ENCODE measurements around the gene IL4R. TPM values are rescaled to one million over a fixed set of nuclear protein-coding genes. Genes with fewer than 3 reads are reported as not detected.

IL4R gene
- total RNA-seq, 1 donor from 2014 or later = 12.0 TPM

DNA sequence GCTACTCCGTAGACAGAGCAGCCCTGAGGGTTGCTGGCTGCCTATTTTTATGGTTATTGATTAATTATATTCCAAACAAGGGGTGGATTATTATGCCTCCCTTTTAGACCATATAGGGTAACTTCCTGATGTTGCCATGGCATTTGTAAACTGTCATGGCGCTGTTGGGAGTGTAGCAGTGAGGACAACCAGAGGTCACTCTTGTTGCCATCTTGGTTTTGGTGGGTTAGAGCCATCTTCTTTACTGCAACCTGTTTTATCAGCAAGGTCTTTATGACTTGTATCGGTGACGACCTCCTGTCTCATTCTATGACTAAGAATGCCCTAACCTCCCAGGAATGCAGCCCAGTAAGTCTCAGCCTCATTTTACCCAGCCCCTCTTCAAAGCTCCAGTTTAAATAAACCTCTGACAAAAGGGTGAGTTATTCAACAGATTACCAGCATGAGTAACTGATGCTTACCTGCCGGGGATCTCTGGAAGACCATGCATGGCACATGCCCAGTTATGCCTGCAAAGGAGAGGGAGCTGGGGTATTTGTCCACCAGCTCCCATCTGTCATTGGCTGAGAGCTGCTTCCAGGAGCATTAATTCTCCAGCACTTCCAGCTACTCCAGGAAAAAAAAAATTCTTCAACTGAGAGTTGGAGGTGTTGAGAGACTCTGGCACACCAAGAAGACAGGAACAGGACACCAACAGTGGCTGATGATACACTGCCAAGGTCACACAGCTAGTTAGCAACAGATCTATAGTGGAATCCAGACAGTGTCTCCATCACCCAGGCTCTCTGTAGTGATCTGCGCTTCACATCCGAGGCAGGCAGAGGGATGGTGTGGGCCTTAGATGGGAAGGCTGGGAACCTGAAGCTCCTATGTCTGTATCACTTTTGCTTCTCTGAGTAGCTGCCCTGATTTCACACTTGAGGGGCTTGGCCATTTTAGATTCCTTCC lies 51.6 kb downstream of the IL4R start:
- H3K27ac ChIP-seq (replicated peaks) = no peak overlapping the region
- no peak for DNase-seq
- no peaks in the 10 kb centered on the region for H3K27me3 ChIP-seq (ENCODE audit: low read depth)
- H3K4me1 ChIP-seq = peaks cover 14% of the 10 kb centered on the region
- no peaks in the 10 kb centered on the region for H3K9me3 ChIP-seq (replicated peaks)
- H3K4me3 ChIP-seq = no peak overlapping the region
- H3K36me3 ChIP-seq = peaks cover 29% of the 10 kb centered on the region
- no peak for TF ChIP-seq CTCF (IDR thresholded peaks at IDR 0.05; ENCODE audit: borderline replicate concordance)
- intact Hi-C loops (cut with micrococcal nuclease) = no loop called here

- Histone ChIP-seq H3K9me3 (replicated peaks) (no peaks in the 10 kb centered on the region), H3K4me3 (peak overlapping the region; percentile 51), H3K4me1 (peaks cover 14% of the 10 kb centered on the region), H3K27me3 (ENCODE audit: low read depth) (no peaks in the 10 kb centered on the region), H3K27ac (replicated peaks) (peak overlapping the region; percentile 70), H3K36me3 (peaks cover 16% of the 10 kb centered on the region)
- intact Hi-C loops (cut with micrococcal nuclease) = no loop called here
- TF ChIP-seq CTCF (IDR thresholded peaks at IDR 0.05; ENCODE audit: borderline replicate concordance) = no peak
- DNase-seq = no peak
Measured at GRCh38 chr16:27366687-27367460, 53.1 kb downstream of the IL4R start.

- H3K27me3 ChIP-seq (ENCODE audit: low read depth) = no peaks in the 10 kb centered on the region
- DNase-seq = peak; percentile 83
- no peaks in the 10 kb centered on the region for H3K9me3 ChIP-seq (replicated peaks)
- peaks cover 14% of the 10 kb centered on the region for H3K4me1 ChIP-seq
- intact Hi-C loops (cut with micrococcal nuclease) = no loop called here
- H3K4me3 ChIP-seq = peak overlapping the region; percentile 51
- TF ChIP-seq CTCF (IDR thresholded peaks at IDR 0.05; ENCODE audit: borderline replicate concordance) = peak; percentile 91
- H3K27ac ChIP-seq (replicated peaks) = peak overlapping the region; percentile 70
- peaks cover 8% of the 10 kb centered on the region for H3K36me3 ChIP-seq
Measured at GRCh38 chr16:27367461-27368357, 53.9 kb downstream of the IL4R start.

GRCh38 chr16:27368358-27368722 lies 54.6 kb downstream of the IL4R start:
- no peak for DNase-seq
- Histone ChIP-seq H3K27me3 (ENCODE audit: low read depth) (no peaks in the 10 kb centered on the region), H3K4me3 (peak overlapping the region; percentile 51), H3K27ac (replicated peaks) (no peak overlapping the region), H3K9me3 (replicated peaks) (no peaks in the 10 kb centered on the region), H3K4me1 (peaks cover 14% of the 10 kb centered on the region), H3K36me3 (peaks cover 2% of the 10 kb centered on the region)
- TF ChIP-seq CTCF (IDR thresholded peaks at IDR 0.05; ENCODE audit: borderline replicate concordance) = peak; percentile 6
- intact Hi-C loops (cut with micrococcal nuclease) = no loop called here

DNA sequence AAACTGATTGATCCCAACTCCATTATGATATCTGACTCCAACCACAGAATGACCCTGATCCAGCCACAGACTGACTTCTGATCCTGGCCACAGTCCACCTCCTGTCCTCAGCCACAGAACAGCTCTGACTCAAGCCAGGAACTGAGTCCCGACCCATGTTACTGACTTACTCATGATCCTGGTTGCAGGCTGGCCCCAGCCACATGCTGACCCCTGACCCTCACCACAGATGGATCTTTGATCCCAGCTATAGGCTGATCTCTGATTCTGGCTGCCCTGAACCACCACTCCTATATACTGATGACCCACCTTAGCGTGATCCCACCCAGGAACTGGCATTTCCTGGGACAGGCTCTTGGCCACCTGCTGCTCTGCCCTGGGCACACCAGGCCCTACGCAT lies 56.0 kb downstream of the IL4R start:
- Histone ChIP-seq H3K27ac (replicated peaks) (no peak overlapping the region), H3K36me3 (no peaks in the 10 kb centered on the region), H3K9me3 (replicated peaks) (no peaks in the 10 kb centered on the region), H3K4me3 (no peak overlapping the region), H3K4me1 (peaks cover 16% of the 10 kb centered on the region), H3K27me3 (ENCODE audit: low read depth) (no peaks in the 10 kb centered on the region)
- no peak for TF ChIP-seq CTCF (IDR thresholded peaks at IDR 0.05; ENCODE audit: borderline replicate concordance)
- DNase-seq = no peak
- intact Hi-C loops (cut with micrococcal nuclease) = loop anchor here (10.0 kb wide), 1 partner anchor 195 kb away; no protein-coding TSS in a partner anchor
